NK-92 (cell line): ENCODE results near the gene KRT78.
"Not testable (repeated sequence)": the region's sequence is repeated elsewhere in the genome, so short reads cannot be mapped to it uniquely, and the experiment has no call there.

Experiments
- DNase-seq: peaks from one replicate; lab custom pipeline; 2025; ENCODE audit not compliant: unreplicated experiment; lab: John Stamatoyannopoulos, UW

Gene KRT78

GRCh38 chr12:52796839-52797528, 51.8 kb downstream of the KRT78 start:
- DNase-seq: no peak

- no peak for DNase-seq
Measured at GRCh38 chr12:52796429-52796794, 52.4 kb downstream of the KRT78 start.

- DNase-seq: no peak
Measured at GRCh38 chr12:52795694-52796428, 52.9 kb downstream of the KRT78 start, which contains the start of gene KRT3. Gene KRT3 (minus strand): TSS chr12:52796117. CDS start chr12:52796042, 75 bp downstream.

GRCh38 chr12:52795332-52795674, 53.5 kb downstream of the KRT78 start:
- DNase-seq: not testable (repeated sequence)

- no peak for DNase-seq
Measured at GRCh38 chr12:52794479-52795331, 54.1 kb downstream of the KRT78 start.

GRCh38 chr12:52792185-52793029, 56.4 kb downstream of the KRT78 start:
- no peak for DNase-seq

- DNase-seq: no peak
Measured at GRCh38 chr12:52791271-52792184, 57.3 kb downstream of the KRT78 start.

- DNase-seq: no peak
Measured at GRCh38 chr12:52790427-52791270, 58.1 kb downstream of the KRT78 start.

- no peak for DNase-seq
Measured at GRCh38 chr12:52789637-52790426, 59.0 kb downstream of the KRT78 start.

- no peak for DNase-seq
Measured at GRCh38 chr12:52788876-52789636, 59.7 kb downstream of the KRT78 start.

- DNase-seq: no peak
Measured at GRCh38 chr12:52788192-52788875, 60.5 kb downstream of the KRT78 start.
